ENCODE results near the gene DOK5.
"Not testable (repeated sequence)": the region's sequence is repeated elsewhere in the genome, so short reads cannot be mapped to it uniquely, and the experiment has no call there.

Gene DOK5

DNA sequence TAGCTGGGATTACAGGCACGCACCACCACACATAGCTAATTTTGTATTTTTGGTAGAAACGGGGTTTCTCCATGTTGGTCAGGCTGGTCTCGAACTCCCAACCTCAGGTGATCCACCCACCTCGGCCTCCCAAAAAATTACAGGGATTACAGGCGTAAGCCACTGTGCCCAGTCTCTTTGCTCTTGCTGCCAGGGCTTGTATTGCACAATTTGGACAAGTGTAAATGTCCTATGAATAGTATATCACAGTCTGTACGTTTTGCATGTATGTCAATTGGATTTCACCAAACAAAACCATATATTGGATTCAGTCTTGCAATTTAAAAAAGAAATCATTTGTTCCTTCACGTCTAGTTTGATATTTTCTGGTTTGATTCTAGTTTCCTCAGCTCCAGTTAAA lies 2.1 kb upstream of the DOK5 start:
- DNase-seq = no peak

DNA sequence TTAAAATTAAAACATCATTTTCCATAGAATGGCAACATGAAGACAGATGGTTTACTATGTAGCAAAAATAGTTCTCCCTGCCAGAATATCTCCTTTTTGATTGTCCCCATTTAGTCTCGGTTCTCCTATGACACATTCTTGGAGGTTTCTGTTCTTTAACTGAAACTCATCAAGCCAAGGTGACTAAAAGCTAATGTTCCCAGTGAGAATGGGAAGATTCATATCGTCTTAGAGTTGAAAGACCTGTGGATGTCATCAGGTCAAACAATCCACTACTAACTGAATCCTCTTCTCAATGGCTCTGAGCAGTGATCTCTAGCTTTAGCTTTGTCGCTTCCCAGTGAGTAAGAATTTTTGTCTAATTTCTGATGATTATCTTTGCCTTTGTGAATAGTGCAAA lies 1.3 kb upstream of the DOK5 start:
- no peak for DNase-seq

DNA sequence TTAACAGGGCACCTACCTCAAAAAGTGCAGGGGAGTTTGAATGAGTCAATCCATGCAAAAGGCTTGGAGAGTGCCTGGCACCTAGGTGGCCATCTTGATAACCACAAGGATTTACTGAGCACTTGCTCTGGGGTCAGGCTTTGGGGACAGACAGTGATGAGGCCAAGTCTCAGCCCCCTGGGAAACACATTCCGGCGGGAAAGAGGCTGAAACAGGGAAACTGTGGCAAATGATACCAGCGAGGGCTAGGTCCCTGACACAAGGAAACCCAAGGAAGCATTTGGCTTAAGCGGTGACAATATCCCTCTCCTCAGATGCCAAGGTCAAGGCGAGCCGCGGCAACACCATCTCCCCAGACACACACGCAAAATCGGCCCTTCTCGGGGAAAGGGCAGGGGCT lies 527 bp upstream of the DOK5 start:
- DNase-seq = no peak

DNA sequence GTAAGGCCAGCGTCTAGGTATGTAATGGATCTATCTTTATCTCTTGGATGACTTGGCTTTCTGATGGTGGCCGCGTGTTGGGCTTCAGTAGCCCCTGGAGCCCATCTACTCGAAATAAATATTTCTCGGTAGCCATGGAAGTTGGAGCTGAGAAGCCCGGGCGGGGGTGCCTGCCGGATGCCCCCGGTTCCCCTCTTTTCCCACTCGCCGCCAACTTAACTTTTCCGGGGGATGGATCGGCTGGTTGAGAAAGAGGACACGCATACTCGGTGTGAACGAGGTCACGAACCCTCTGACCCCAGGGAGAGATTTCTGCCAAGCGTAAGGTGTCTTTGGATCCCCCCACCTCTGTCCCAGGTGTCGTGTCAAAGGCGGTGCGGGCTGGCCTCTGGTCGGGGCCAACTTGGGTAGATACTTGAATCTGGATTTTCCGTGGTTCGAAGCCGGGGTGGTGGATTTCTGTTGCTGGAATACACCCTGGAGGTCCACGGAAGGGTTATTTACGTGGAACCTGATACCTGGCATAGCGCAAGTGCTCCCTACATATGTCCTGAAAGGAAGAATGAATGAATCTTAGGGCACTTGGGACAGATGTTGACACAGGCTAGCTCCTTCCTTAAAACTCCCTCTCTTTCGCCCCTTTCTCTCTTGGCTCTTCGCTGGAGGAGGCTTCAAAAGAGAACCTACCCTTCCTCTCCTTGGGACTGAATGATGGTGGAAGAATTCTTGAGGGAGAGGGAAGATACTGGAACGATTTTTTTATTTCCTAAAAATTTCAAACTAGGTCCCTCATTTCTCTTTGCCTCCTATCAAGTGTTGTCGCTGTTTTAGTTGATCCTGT lies 996 bp downstream of the DOK5 start:
- no peak for DNase-seq

DNA sequence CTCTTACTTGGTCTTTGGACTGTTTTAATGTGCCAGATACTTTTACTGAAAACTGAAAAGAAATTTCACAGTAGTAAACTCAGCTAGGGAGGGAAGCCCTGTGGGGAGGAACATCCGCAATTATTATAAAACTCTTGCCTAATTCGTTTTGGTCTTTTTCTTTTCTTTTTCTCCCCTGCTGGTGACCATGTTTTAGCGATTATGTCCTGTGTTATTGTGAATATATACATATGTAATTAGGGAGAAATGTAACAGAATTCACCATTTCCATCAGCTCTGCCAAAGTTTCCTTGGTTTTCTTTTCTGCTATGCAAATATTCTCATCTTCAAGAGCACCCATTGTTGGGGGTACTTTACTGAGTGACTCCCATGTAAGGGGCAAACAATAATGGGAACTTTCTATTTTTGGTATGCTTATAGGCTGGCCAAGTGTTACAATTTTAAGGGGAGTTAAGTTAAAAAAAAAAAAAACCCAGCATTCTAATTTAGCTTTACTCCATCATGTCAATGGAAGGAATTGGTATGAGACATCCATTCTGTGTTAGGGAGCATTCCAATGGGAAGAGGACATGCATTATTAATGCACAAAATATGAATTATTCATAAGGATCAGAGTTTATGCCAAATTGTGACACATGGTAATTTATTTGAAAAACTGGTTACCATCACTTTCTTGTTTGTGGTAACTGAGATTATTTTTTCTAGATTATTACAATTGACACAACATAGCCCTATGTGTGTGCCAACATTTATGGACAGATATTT lies 2.0 kb downstream of the DOK5 start:
- DNase-seq = no peak

DNA sequence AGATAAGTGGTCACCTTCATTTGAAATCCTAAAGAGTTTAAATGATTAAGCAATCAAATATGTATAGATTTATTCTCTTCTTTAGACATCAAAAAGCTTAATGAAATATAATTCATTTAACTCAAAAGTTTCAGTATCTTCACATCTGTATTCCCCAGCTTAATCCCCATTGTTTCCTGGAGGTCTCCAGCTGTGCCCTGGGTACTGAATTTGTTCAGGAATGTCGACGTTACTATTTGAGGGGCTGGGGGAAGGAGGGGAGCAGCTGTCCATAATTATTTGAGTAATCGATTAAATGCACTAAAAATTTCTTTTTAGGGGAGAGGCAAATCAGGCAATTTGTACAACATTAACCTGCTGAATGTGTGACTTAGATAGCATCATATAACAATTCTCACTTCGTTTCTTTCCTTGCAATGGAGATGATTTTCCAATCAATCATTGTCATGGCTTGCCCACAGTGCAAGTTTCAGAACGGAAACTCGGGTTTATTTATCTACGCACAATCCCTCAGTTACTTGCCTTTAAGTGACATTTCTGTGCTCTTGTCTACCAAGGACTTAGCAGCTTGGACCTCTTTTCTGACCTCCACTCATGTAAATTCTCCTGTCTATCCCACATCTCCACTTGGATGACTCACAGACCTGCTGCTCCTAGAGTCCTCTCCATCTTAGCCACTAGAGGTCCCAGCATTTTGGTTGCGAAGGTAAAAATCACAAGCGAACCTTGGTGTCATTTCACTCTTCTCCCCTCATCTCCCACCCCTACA lies 3.9 kb downstream of the DOK5 start:
- no peak for DNase-seq

DNA sequence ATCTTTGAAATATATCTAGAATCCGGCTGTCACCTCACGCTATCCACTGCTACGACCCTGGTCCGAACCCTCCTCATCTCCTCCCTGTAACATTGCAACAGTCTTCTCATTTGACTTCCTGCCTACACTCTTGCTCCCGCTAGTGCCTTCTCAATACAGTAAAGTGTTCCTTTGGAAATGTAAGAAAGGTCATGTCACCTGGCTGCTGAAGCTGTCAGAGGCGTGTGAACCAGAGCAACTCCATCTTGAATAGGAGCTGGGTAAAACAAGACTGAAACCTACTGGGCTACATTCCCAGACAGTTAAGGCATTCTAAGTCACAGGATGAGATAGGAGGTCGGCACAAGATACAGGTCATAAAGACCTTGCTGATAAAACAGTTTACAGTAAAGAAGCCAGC lies 4.5 kb downstream of the DOK5 start:
- DNase-seq = not testable (repeated sequence)

DNA sequence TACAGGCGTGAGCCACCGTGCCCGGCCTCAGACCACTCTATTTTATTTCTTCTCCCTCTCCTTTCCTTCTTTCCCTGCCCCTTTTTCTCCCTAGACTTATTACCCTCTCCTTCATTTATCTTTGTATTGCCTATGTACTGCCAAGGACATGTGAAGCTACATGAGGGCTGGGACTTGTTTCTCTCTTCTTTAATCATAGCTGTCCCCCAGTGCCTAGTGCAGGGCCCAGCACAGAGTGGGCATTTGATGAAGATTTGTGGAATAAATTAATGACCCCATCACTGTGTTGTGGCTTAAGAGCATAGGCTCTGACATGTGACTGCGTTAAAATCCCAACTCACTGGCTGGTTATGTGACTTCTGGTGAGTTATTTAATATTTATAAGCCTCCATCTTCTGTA lies 6.0 kb downstream of the DOK5 start:
- DNase-seq = no peak

DNA sequence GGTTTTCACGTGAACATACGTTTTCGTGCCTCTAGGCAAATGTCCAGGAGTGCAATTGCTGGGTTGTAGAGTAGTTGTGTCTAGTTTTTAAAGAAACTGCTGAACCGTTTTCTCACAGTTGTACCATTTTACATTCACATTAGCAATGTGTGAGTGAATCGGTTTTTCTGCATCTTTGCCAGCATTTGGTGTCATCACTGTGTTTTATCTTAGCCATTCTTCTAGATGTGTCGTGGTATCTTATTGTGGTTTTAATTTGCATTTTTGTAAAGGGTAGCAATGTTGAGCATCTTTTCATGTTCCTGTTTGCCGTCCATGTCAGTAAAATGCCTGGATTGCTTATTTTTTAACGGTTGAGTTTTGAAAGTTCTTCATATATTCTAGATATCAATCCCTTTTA lies 10.2 kb downstream of the DOK5 start:
- no peak for DNase-seq

DNA sequence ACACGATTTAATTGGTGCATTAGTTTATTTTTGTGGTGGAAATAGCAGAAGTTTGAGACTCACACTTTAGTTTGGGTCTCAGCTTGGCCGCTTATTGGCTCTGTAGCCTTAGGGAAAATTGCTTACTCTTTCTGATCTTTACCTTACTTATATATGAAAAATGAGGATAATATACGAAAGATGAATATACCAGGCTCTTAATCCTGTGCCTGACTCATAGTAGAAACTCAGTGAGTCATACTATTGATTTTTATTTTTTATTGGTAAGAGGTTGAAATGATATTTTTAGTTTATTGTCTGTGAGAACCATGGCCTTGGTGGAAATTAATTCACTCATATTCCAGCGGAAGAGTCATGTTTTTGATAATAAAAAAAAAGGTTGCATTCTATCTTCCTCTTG lies 11.2 kb downstream of the DOK5 start:
- DNase-seq = no peak

DNA sequence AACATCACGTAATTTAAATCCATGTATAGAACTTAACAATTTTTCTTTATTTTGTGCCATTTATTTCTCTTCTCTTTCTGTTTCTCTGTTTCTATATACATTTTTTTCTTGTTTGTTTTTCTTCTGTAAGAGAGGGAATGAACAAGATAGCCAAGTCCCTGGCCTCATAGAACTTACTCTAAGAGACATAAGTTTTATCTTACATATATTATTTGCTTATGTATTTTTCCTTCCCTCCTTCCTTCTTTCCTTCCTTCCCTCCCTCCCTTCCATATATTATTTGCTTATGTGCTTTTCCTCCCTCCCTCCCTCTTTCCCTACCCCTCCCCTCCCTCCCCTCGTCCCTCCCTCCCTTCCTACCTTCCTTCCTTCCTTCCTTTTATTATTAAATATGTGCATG lies 13.0 kb downstream of the DOK5 start:
- DNase-seq = no peak

DNA sequence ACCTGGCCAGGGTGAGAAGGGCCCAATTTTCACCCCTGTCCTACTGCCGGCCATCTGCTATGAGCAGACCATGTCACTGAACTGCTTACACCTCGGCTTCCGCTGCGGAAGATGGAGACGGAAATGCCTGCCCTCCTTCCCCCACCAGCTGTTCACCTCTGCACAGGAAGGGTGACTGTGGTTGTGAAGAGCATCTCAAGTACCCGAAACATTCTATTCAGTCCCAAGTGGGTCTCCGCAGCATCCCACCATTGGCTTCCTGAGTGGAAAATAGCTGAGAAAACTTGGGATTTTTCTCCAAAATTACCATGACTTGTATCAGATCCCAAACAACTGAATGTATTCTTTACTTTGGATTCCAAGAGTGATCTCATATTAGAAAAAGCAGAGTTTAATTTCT lies 16.1 kb downstream of the DOK5 start:
- no peak for DNase-seq

DNA sequence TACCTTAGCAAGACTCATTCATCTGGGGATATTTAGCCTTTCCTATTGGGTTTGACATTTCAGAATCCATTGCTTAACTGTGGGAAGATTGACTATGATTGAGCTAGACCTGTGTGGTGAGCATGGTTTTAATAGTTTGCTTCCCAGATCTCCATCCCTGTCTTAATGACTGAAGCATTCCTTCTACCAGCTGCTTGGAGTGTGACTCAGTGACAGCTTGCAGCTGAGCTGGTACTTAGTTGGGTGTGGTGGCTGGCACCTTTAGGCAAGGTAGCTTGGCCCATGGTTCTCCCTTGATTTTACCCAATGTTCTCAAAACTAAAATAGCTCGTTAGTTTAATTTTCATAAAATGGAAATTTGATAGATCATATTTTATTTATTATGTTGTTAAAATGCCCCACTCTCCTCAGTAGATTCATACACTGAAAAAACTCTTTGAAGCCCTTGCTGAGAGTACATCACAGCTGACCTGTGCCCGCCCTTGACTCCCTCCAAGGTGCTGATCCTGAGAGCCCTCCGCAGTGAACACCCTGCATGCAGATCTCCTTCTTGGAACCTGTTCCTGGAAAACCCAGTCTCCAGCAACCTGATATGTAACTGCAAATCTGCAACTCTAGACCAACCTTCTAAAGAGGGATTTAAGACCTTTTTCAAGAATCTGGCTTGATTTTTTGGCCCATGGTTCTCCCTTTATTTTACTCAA lies 19.1 kb downstream of the DOK5 start:
- DNase-seq = no peak

DNA sequence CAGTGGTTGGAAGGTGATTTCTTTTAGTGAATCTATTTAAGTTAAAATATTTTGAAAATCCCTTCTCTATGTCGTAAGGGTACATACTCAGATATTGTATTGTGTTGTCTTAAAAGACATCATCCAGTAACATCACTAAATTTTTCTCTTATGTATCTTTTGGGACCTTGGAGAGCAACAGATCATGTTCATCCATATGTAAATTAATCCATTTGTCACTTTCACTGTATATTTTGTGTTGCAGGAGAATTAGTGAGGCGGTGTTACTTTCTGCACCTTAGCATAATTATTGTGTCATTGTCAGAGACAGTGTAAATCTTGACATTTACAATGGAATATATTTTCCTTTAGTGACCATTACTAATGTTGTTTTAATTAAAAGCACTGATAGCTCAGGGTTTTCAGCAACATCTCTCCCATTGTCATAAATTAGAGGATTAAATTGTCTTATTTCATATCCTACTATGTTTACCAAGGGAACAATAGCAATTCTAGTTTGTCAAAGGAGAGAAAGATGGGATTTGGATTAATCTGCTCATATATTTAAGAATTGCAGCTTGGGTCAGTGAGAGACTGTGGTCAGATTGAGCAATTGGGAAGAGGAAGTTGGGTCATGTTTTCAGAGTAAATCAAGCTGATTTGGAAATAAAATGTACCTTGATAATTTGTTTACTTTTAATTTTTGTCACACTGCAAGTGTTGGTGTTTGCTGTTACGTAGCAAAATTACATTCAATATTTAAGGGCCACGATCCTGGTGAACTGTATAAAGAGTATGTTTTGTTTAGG lies 22.7 kb downstream of the DOK5 start:
- no peak for DNase-seq

DNA sequence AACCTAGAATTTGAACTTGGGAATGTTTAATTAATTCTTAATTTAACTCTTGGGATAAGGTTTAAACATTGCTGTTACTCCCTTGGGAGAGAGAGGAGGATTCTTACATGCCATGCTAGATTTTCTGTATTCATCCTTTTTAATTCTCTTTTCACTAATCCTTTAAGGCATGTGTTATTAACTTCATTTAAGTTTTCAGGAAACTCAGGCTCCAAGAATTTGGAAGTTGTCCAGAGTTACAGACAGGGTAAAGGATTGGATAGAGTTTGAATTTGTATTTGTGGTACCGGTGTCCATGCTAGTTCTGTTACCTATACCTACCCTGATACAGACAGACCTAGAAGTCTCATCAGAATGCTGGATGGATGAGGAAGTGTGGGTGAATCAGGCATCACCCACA lies 23.7 kb downstream of the DOK5 start:
- DNase-seq = no peak

DNA sequence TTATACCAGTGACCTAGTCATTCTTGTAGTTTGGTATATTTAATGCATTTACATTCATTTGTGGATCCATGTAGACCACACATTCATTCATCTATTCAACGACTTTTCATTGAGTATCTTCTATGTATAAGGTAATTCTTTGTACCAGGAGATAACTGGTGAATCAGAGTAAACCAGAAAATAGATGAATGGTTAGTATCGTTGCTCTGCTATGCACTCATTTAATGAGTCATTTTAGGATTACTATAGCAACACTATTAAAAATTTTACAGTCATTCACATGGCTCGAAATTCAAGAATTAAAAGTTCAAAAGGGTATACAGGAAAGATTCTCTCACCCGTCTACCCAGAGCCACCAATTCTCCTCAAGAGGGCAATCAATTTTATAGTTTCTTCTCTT lies 26.8 kb downstream of the DOK5 start:
- DNase-seq = no peak

DNA sequence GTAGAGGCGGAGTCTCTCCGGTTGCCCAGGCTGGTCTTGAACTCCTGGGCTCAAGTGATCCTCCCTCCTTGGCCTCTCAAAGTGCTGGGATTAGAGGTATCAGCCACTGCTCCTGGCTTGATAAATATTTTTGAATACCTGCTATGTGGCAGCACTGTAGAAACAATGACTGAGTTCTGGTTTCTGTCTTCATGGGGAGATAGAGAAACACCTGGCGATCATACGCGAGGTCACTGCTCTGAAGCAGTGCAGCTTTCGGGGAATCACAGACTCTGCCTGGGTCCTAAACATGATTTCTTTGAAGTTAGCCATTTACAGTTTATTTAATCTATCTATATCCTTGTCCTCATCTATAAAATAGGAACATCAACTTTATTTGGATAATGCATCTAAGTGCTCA lies 31.2 kb downstream of the DOK5 start:
- no peak for DNase-seq

DNA sequence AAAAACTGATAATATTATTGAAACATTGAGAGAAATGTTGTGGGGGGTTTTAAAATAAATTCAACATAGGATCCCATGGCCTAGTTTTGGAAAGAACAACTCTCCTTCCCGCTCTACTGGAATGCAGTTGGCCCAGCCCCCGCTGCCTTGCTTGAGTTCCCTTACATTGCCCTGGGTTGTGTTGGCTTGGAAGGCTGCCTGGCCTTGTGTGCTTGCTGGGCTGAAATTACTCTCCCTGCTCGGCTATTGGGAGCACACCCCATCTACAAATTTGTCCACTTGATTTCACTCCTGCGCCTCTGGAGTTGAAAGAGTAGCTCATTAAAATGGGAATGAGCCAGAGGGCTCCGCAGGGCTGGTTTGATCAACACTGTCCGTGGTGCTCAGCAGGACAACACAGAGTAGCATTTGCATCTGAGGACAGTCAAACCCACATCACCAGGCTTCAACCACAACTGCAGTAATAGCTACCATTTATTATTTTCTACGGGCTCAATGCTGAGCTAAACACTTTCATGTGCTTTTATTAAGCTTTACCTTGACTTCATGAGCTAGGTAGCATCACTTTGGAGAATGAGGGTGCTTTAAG lies 35.2 kb downstream of the DOK5 start:
- no peak for DNase-seq

DNA sequence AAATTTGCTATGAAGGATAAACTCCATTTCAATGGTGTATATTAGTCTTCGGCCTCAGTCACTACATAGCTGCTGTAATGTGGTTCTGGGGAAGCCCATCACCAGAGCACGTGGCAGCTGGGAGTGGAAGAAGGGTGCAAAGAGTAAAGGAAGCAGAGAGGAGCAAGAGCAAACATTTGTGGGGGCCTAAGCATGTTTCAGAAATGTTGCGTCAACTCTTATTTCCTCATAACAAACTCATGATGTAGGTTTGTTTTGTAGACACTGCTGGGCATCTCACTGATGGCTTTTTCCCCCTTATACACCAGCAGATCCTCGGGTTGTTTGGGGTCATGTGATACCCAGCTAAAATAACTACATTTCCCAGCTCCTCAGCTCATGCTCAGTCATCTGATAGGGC lies 37.3 kb downstream of the DOK5 start:
- DNase-seq = no peak

DNA sequence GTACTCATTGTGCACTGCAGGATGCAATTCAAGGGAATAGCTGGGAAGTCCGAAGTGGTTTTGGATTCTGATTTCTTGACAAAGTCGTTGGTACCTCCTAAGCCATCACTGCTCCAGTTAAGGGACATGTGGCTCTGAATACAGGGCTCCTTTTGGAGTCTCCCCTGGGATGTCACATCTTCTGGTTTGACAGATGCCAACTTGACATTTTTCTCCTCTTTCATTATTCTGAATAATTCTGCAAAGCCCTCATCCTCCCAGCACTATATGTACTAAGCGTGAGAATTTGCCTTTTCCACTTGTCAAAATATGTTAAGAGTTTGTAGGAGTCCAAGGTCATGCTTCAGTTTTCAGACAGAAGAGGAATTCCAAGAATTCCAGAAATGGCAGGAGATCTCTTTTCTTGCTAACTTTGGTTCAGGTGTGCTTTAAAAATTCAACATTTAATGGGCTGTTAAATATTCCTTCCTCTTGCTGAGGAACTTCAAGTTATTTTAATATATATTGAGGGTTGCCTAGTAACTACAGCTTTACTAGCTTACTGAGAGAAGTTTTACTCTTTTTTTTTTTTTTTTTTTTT lies 38.7 kb downstream of the DOK5 start:
- DNase-seq = no peak

Data from CD4-positive, alpha-beta T cell treated with Interleukin-10 for 1 hour (primary cell).